Stimulated activated naive CD8-positive, alpha-beta T cell treated with anti-CD3 and anti-CD28 coated beads, Interleukin-15, Interleukin-2, amounts not matched to agents 100 ng/mL and 50 ng/mL, for 24 hours (primary cell): ENCODE measurements around the gene TINCR.

Experiments used
- H3K27ac Mint-ChIP-seq: one replicate; pipeline ENCODE4 v1.8.0; 2021; ENCODE audit warnings: mild to moderate bottlenecking, mixed read lengths
- H3K27me3 Mint-ChIP-seq: one replicate; pipeline ENCODE4 v1.8.0; 2021; ENCODE audit warnings: mixed read lengths
- H3K36me3 Mint-ChIP-seq: one replicate; pipeline ENCODE4 v1.8.0; 2021; ENCODE audit warnings: low read depth, mixed read lengths
- H3K4me1 Mint-ChIP-seq: one replicate; pipeline ENCODE4 v1.8.0; 2021; ENCODE audit warnings: low read depth, mixed read lengths
- H3K4me3 Mint-ChIP-seq: one replicate; pipeline ENCODE4 v1.8.0; 2021; ENCODE audit warnings: mild to moderate bottlenecking, mixed read lengths
- H3K9me3 Mint-ChIP-seq: one replicate; pipeline ENCODE4 v1.8.0; 2021; ENCODE audit warnings: mixed read lengths

The TINCR gene

DNA sequence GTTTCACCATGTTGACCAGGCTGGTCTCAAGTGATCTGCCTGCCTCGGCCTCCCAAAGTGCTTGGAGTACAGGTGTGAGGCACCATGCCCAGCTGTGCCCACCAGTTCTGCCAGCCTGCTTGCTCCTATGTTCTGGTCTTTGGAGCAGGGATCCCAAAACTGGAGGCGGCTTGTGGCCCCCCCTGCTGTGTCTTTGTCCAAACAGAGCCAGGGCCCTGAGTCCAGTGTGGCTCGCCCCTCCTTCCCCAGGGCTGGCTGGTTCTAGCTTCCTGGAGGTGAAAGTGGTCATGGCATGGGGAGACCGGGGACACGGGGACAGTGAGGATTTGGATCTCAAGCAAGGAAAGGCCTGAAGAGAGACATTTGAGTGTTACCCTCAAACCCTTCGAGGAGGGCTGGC is 11.5 kb upstream of the TINCR start:
- H3K4me3 Mint-ChIP-seq: no peak overlapping the region
- H3K9me3 Mint-ChIP-seq: no peaks in the 10 kb centered on the region
- H3K36me3 Mint-ChIP-seq: peaks cover under 1% of the 10 kb centered on the region
- no peaks in the 10 kb centered on the region for H3K27me3 Mint-ChIP-seq
- H3K27ac Mint-ChIP-seq: no peak overlapping the region
- peaks cover 4% of the 10 kb centered on the region for H3K4me1 Mint-ChIP-seq

DNA sequence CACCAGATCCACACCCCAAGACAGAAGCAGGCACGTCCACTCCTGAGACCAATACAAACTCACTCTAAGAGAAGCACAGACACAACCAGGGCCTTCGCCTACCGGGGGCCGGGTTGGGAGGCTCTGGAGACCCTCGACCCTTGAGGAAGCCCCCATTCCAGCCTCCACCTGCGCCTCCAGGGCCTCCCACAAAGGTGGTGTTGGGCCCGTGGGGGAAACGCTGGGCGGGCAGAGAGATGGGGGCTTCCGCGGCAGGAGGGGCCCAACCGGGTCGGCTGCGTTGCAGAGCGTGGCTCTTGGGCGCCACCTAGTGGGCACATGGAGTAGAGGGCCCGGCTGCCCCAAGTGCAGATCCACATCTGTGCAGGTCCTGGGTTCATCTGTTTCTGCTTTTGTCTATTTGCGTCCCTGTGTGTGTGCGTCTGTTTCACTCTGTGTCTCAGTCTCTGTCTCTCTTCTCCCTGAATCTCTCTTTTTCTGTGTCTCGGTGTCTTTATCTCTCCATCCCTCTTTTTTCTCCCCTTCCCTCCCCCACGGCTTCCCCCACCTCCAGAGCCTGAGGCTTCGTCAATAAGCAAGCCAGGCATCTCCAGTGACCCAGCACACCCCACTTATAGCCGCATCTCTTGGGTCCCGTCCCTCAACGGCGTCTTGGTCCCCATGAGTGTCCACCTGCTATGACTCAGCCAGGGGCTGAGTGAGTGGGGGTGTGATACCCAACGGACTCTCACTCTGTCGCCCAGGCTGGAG is 10.5 kb upstream of the TINCR start:
- H3K4me3 Mint-ChIP-seq: no peak overlapping the region
- no peaks in the 10 kb centered on the region for H3K9me3 Mint-ChIP-seq
- peaks cover 3% of the 10 kb centered on the region for H3K4me1 Mint-ChIP-seq
- H3K36me3 Mint-ChIP-seq: no peaks in the 10 kb centered on the region
- no peak overlapping the region for H3K27ac Mint-ChIP-seq
- H3K27me3 Mint-ChIP-seq: no peaks in the 10 kb centered on the region

DNA sequence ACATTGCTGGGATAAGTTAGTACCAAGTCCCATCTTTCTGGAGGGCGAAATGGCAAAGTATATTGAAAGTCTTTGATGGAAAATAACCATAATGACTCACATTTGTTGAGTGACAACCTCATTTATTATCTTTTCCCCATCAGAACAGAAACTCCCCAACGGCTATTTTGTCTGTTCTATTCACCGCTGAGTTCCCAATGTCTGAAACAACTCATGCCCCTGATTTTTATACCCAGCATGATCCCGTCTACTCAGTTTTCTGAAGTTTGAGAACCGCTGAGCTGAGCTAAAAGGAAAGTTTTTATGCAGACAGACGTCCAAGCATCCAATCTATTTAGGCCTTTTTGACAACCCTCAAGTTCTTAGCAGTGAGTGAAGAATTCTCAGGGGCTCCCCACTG is 7.8 kb upstream of the TINCR start:
- Mint-ChIP-seq H3K27me3 (no peaks in the 10 kb centered on the region), H3K36me3 (no peaks in the 10 kb centered on the region), H3K27ac (no peak overlapping the region), H3K4me3 (no peak overlapping the region), H3K4me1 (peaks cover 3% of the 10 kb centered on the region), H3K9me3 (no peaks in the 10 kb centered on the region)

DNA sequence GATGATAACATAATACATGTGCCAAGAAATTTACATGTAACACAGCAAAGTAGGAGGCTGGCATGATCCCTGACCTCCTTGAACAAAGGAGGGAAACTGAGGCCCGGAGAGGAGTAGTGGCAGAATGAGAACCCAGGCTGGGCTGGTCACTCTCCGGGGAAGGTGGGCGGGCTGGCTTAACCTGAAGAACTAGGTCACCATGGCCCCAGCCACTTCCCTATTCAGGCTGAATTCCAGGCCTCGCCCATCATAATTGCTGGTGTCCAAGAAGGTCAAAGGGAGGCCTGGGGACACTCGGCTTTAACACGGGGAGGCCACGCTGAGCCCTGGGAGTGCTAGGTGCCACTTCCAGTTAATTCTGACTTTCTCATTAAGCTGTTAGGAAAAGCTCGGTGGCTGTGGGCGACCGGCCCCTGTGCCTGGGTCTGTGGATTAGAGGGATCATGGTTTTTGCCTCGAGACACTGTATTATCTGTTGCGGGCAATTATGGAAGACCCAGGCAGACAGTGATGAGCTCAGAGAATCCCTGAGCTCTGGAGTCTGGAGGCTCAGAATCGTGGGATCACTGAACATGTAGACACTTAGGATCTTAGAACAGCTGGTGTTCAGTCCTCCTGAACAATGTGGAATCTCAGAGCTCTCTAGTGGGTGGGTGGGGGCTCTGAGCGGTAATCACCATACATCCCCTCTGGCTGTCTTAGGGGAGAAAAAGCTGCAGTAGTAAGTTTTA is 5.0 kb upstream of the TINCR start:
- H3K36me3 Mint-ChIP-seq: no peaks in the 10 kb centered on the region
- no peak overlapping the region for H3K27ac Mint-ChIP-seq
- no peaks in the 10 kb centered on the region for H3K9me3 Mint-ChIP-seq
- H3K4me3 Mint-ChIP-seq: no peak overlapping the region
- H3K4me1 Mint-ChIP-seq: peaks cover 1% of the 10 kb centered on the region
- H3K27me3 Mint-ChIP-seq: peaks cover 3% of the 10 kb centered on the region

DNA sequence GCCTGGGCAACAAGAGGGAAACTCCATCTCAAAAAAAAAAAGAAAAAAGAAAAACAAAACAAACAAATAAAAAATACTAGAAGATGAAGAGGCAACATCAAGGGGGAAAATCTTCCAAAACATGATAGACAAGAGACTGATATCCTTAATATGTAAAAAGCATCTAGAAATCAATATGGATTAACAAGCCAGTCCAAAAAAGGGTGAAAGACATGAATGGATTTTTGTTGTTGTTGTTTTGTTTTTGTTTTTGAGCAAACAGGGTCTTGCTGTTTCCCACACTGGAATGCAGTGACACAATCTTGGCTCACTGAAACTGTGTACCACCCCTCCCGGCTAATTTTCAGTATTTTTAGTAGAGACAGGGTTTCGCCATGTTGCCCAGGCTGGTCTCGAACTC is 4.0 kb upstream of the TINCR start:
- Mint-ChIP-seq H3K9me3 (no peaks in the 10 kb centered on the region), H3K4me1 (no peaks in the 10 kb centered on the region), H3K27me3 (peaks cover 3% of the 10 kb centered on the region), H3K36me3 (no peaks in the 10 kb centered on the region), H3K4me3 (no peak overlapping the region), H3K27ac (no peak overlapping the region)

DNA sequence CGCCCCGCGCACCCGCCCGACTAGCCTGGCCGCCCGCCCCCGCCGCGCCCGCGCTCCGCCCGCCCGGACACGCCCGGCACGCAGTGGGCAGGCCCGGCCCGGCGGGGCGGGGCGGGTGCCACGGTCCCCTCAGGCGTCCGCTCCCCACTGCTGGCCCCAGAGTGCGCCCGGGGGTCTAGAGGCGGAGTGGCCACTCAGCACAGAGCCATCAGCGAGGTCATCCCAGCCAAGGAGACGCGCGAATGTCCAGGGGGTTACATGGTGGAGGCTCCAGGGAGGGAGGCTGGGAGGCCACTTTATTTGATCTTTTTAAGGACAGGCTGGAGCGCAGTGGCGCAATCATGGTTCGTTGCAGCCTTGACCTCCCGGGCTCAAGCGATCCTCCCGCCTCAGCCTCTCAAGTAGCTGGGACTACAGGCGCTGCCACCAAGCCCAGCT is 236 bp upstream of the TINCR start:
- H3K4me3 Mint-ChIP-seq: no peak overlapping the region
- H3K27ac Mint-ChIP-seq: no peak overlapping the region
- H3K36me3 Mint-ChIP-seq: no peaks in the 10 kb centered on the region
- H3K27me3 Mint-ChIP-seq: peaks cover 3% of the 10 kb centered on the region
- H3K4me1 Mint-ChIP-seq: no peaks in the 10 kb centered on the region
- H3K9me3 Mint-ChIP-seq: no peaks in the 10 kb centered on the region

DNA sequence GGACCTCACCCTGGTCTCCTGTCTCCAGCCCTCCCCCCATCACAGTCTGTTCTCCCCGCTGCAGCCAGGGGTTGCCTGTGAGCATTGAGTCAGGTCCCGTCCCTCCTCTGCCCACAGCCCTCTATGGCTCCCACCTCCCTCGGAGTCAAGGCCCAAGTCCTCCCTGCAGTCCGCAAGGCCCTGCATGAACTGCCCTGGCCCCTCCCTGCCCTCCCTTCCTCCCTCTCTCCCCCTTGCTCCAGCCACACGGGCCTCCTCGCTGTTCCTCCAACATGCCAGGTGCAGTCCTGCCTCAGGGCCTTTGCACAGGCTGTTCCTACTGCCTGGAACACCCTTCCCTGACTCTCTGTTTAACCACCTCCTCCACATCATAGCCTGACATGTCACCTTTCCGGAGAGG is 2.8 kb downstream of the TINCR start:
- H3K27me3 Mint-ChIP-seq: peaks cover 6% of the 10 kb centered on the region
- H3K4me3 Mint-ChIP-seq: no peak overlapping the region
- peaks cover 6% of the 10 kb centered on the region for H3K9me3 Mint-ChIP-seq
- peaks cover 5% of the 10 kb centered on the region for H3K36me3 Mint-ChIP-seq
- no peak overlapping the region for H3K27ac Mint-ChIP-seq
- no peaks in the 10 kb centered on the region for H3K4me1 Mint-ChIP-seq

DNA sequence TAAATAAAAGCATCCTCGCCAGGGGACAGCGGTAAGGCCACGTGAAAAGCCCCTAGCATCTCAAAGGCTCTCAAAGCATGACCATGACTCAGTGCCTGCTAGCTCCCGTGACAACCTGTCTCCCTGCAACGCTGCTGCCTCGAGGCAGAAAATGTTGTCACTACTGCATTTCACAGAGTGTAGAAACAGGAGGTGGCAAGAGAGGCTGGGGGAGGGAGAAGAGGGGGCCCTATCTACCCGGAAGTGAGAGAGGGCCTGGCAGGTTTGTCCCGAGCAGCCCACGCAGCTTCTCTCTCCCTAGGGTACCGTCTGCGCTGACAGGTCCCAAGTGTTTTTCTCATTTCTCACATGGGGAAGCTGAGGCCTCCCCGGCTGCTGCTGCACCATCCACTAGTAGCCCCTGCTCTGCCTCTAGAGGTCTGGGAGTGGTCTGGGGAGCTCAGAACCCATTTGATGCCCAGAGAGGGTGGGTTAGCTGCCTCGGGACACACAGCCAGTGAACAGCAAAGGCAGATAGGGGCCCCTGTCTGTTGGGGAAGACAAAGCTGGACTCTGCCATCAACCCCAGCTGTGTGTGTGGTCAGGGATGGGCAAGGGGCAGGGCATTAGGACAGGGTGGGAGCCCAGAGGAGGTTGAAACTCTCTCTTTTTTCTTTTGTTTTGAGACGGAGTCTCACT is 3.7 kb downstream of the TINCR start:
- Mint-ChIP-seq H3K4me3 (no peak overlapping the region), H3K36me3 (peaks cover 5% of the 10 kb centered on the region), H3K4me1 (no peaks in the 10 kb centered on the region), H3K27me3 (peaks cover 3% of the 10 kb centered on the region), H3K9me3 (peaks cover 6% of the 10 kb centered on the region), H3K27ac (no peak overlapping the region)

DNA sequence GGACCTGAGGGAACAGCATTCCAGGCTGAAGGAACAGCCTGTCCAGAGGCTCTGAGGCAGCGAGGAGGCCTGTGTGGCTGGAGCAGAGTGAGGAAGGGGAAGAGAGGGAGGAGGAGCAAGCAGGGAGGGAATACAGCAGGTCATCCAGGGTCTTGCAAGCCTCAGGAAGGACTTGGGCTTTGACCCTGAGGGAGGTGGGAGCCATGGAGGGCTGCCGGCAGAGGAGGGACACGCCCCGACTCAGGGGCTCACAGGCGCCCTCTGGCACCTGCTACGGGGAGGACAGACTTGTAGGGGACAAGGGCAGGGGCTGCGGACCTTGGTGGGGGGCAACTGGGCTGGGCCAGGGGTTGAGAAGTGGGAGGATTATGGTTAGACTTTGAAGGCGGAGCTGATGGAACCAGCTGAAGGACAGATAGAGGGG is 4.7 kb downstream of the TINCR start:
- peaks cover 6% of the 10 kb centered on the region for H3K9me3 Mint-ChIP-seq
- H3K27ac Mint-ChIP-seq: no peak overlapping the region
- no peaks in the 10 kb centered on the region for H3K4me1 Mint-ChIP-seq
- H3K36me3 Mint-ChIP-seq: peaks cover 5% of the 10 kb centered on the region
- no peak overlapping the region for H3K4me3 Mint-ChIP-seq
- peaks cover 8% of the 10 kb centered on the region for H3K27me3 Mint-ChIP-seq

DNA sequence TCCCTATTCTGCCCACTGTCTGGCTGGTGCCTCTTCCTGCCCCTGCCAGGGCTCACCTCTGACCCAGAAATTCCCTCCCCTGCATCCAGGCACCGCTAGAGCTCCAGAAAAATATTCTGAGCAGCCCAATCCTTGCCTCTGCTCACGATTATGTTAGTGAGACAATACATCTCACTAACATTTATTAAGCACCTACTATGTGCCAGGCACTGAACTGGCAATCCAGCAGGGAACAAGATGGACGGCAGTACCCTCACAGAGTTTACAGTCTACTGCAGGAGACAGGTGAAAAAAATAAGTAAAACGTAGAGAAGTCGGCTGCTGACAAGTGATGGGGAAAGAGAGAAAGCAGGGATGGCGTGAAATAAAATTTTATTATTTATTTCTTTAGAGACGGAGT is 5.5 kb downstream of the TINCR start:
- Mint-ChIP-seq H3K27ac (no peak overlapping the region), H3K27me3 (peaks cover 8% of the 10 kb centered on the region), H3K4me3 (no peak overlapping the region), H3K36me3 (peaks cover 5% of the 10 kb centered on the region), H3K9me3 (peaks cover 6% of the 10 kb centered on the region), H3K4me1 (no peaks in the 10 kb centered on the region)

DNA sequence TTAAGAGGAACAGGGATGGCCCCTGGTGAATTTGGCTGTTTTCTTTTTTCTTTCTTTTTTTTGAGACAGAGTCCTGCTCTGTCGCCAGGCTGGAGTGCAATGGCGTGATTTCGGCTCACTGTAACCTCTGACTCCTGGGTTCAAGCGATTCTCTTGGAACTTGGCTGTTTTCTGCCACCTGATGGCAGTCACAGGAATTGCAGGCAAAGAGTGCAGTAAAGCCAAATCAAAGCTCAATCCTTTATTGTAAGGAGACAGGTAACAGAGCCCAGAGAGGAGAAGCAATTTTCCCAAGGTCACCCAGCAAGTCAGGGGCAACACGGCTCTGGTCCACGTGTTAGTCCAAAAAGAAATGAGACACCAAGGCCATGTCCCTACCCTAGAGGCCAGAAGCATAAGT is 6.2 kb downstream of the TINCR start:
- Mint-ChIP-seq H3K27me3 (peaks cover 8% of the 10 kb centered on the region), H3K4me1 (no peaks in the 10 kb centered on the region), H3K4me3 (no peak overlapping the region), H3K36me3 (peaks cover 5% of the 10 kb centered on the region), H3K9me3 (peaks cover 6% of the 10 kb centered on the region), H3K27ac (no peak overlapping the region)

DNA sequence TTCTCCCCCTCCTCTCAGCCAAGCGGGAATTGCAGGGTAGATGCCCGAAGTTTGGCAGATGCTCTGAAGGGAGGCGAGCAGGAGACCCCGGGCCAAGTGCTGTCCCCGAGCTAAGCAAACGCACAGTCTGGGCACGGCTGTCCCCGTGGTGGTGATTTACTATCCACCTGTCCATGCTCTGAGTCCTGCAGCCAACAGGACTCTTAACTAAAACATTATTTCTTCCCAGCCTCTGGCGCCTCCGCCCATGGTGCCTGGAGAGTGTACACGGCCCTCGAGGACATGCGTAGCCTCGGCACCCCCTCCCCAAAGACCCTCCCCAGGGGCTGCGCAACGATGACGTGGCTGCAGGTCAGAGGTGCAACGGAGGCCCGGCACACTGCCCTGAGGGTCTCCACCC is 7.6 kb downstream of the TINCR start:
- no peak overlapping the region for H3K27ac Mint-ChIP-seq
- peaks cover 6% of the 10 kb centered on the region for H3K9me3 Mint-ChIP-seq
- H3K36me3 Mint-ChIP-seq: peaks cover 5% of the 10 kb centered on the region
- H3K4me1 Mint-ChIP-seq: no peaks in the 10 kb centered on the region
- H3K27me3 Mint-ChIP-seq: peaks cover 8% of the 10 kb centered on the region
- H3K4me3 Mint-ChIP-seq: no peak overlapping the region

DNA sequence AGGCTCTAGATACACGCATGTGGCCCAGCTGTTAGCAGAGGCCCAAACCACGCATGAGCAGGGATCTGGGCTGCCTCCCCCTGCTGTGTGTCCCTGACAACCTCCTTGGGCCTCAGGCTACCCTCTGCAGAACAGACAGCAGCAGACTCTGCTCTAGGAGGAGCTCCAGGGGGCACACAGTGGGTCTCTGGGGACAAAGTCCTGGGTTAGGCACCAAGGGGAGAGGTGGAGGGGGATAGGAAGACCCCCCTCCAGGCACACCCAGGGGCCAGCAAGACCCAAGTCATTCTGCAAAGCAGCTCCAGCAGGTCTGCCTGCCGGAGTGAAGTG is 8.0 kb downstream of the TINCR start:
- Mint-ChIP-seq H3K4me1 (no peaks in the 10 kb centered on the region), H3K27me3 (peaks cover 8% of the 10 kb centered on the region), H3K9me3 (peaks cover 6% of the 10 kb centered on the region), H3K4me3 (no peak overlapping the region), H3K36me3 (peaks cover 5% of the 10 kb centered on the region), H3K27ac (no peak overlapping the region)

DNA sequence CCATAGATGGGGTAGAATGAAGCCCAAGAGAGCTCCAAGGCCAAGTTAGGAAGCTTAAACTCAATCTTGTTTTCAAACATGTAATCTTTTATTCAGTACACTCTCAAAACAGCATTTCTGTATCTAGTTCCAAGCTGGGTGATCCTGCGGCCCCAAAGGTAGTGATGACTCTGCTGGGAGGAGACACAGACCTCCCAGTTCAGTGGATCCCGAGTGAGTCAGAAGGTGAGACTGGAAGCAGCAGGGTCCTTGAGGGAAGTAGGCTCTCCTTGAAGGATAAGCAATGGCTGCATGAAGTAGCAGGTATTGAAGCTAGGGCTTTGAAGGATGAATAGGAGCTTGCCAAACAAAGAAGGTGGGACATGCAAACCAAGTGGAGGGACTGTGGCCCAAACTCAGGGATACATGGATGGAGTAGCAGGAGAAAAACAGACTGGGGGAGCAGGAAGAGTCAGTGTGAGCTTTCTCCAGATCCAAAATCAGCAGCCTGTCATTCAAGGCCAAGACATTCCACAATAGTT is 9.6 kb downstream of the TINCR start:
- Mint-ChIP-seq H3K4me3 (no peak overlapping the region), H3K4me1 (no peaks in the 10 kb centered on the region), H3K27me3 (peaks cover 8% of the 10 kb centered on the region), H3K9me3 (peaks cover 6% of the 10 kb centered on the region), H3K27ac (no peak overlapping the region), H3K36me3 (peaks cover 5% of the 10 kb centered on the region)

DNA sequence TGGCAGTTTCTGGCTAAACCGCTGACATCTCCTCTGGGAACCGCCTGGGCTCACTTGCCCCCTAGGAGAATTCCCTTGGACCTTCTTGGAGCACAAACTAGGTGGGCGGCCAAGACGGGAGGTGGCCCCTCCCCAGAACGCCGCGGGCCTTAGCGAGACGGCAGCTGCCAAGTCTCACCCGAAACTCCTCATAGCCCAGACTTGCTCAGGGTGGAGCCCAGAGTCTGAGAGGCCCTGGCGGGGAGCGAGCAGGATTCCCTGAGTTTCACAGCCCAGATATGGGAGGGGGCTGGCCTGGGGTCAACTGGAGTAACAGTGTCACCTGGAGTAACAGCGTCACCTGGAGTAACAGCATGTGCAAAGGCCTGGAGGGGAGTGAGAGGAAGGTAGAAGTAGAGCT is 10.1 kb downstream of the TINCR start:
- Mint-ChIP-seq H3K27ac (no peak overlapping the region), H3K4me3 (no peak overlapping the region), H3K9me3 (peaks cover 6% of the 10 kb centered on the region), H3K27me3 (peaks cover 8% of the 10 kb centered on the region), H3K36me3 (peaks cover 5% of the 10 kb centered on the region), H3K4me1 (no peaks in the 10 kb centered on the region)
